Measurements from ENCODE around the gene BOC. TPM values are rescaled to one million over a fixed set of nuclear protein-coding genes. Genes with fewer than 3 reads are reported as not detected.

Gene BOC
- polyA plus RNA-seq, 1 donor from 2014 or later = 0.53 TPM

- H3K9ac ChIP-seq (ENCODE audit: low read length) = no peak overlapping the region
- H4K20me1 ChIP-seq (ENCODE audit: insufficient read depth) = no peaks in the 10 kb centered on the region
- no peaks in the 10 kb centered on the region for H3K36me3 ChIP-seq (ENCODE audit: insufficient read depth, low read length)
- H3K4me2 ChIP-seq (ENCODE audit: low read length) = no peak overlapping the region
- TF ChIP-seq CTCF (IDR thresholded peaks at IDR 0.05; ENCODE audit: poor library complexity, severe bottlenecking) (no peak), EP300 (conservative IDR thresholded peaks at IDR 0.05; ENCODE audit: poor library complexity, severe bottlenecking) (no peak), REST (IDR thresholded peaks at IDR 0.05; ENCODE audit: borderline replicate concordance) (no peak), TAF1 (IDR thresholded peaks at IDR 0.05; ENCODE audit: low read depth) (no peak), POLR2AphosphoS5 (IDR thresholded peaks at IDR 0.05) (no peak), RAD21 (conservative IDR thresholded peaks at IDR 0.05) (no peak), SMC3 (conservative IDR thresholded peaks at IDR 0.05; ENCODE audit: poor library complexity) (no peak), EZH2 (IDR thresholded peaks at IDR 0.05; ENCODE audit: borderline replicate concordance, insufficient read depth, low read length, poor library complexity, severe bottlenecking) (no peak), MXI1 (conservative IDR thresholded peaks at IDR 0.05; ENCODE audit: poor library complexity, severe bottlenecking) (no peak)
- no peaks in the 10 kb centered on the region for H3K27me3 ChIP-seq (ENCODE audit: insufficient read depth, low read depth, low read length)
- H3K27ac ChIP-seq (ENCODE audit: low read length) = no peak overlapping the region
- H3K9me3 ChIP-seq (ENCODE audit: low read length) = no peaks in the 10 kb centered on the region
- no peaks in the 10 kb centered on the region for H3F3A ChIP-seq (ENCODE audit: insufficient read depth, low read length, poor library complexity, severe bottlenecking)
- H3K9me2 ChIP-seq (ENCODE audit: insufficient read depth, low read length) = no peaks in the 10 kb centered on the region
- H2AFZ ChIP-seq (ENCODE audit: low read depth, low read length) = no peak overlapping the region
- no peaks in the 10 kb centered on the region for H3K79me2 ChIP-seq (replicated peaks; ENCODE audit: insufficient read depth, low read length)
- no peak overlapping the region for H3K4me3 ChIP-seq (ENCODE audit: low read length)
Observed at GRCh38 chr3:113193719-113194118, 17.6 kb upstream of the BOC start.

GRCh38 chr3:113194823-113195401 is 16.4 kb upstream of the BOC start:
- no peaks in the 10 kb centered on the region for H3K79me2 ChIP-seq (replicated peaks; ENCODE audit: insufficient read depth, low read length)
- H3K4me2 ChIP-seq (ENCODE audit: low read length) = no peak overlapping the region
- H3F3A ChIP-seq (ENCODE audit: insufficient read depth, low read length, poor library complexity, severe bottlenecking) = no peaks in the 10 kb centered on the region
- no peaks in the 10 kb centered on the region for H3K36me3 ChIP-seq (ENCODE audit: insufficient read depth, low read length)
- TF ChIP-seq EZH2 (IDR thresholded peaks at IDR 0.05; ENCODE audit: borderline replicate concordance, insufficient read depth, low read length, poor library complexity, severe bottlenecking) (no peak), TAF1 (IDR thresholded peaks at IDR 0.05; ENCODE audit: low read depth) (no peak), CTCF (IDR thresholded peaks at IDR 0.05; ENCODE audit: poor library complexity, severe bottlenecking) (no peak), RAD21 (conservative IDR thresholded peaks at IDR 0.05) (no peak), POLR2AphosphoS5 (IDR thresholded peaks at IDR 0.05) (no peak), REST (IDR thresholded peaks at IDR 0.05; ENCODE audit: borderline replicate concordance) (no peak), EP300 (conservative IDR thresholded peaks at IDR 0.05; ENCODE audit: poor library complexity, severe bottlenecking) (no peak), MXI1 (conservative IDR thresholded peaks at IDR 0.05; ENCODE audit: poor library complexity, severe bottlenecking) (no peak), SMC3 (conservative IDR thresholded peaks at IDR 0.05; ENCODE audit: poor library complexity) (no peak)
- H3K9me3 ChIP-seq (ENCODE audit: low read length) = no peaks in the 10 kb centered on the region
- H3K9me2 ChIP-seq (ENCODE audit: insufficient read depth, low read length) = no peaks in the 10 kb centered on the region
- no peak overlapping the region for H3K4me3 ChIP-seq (ENCODE audit: low read length)
- no peak overlapping the region for H3K9ac ChIP-seq (ENCODE audit: low read length)
- H2AFZ ChIP-seq (ENCODE audit: low read depth, low read length) = no peak overlapping the region
- H3K27me3 ChIP-seq (ENCODE audit: insufficient read depth, low read depth, low read length) = no peaks in the 10 kb centered on the region
- no peaks in the 10 kb centered on the region for H4K20me1 ChIP-seq (ENCODE audit: insufficient read depth)
- no peak overlapping the region for H3K27ac ChIP-seq (ENCODE audit: low read length)

Data from neural cell (in vitro differentiated cells).